ENCODE results near the gene CASKIN1.

CASKIN1 gene

DNA sequence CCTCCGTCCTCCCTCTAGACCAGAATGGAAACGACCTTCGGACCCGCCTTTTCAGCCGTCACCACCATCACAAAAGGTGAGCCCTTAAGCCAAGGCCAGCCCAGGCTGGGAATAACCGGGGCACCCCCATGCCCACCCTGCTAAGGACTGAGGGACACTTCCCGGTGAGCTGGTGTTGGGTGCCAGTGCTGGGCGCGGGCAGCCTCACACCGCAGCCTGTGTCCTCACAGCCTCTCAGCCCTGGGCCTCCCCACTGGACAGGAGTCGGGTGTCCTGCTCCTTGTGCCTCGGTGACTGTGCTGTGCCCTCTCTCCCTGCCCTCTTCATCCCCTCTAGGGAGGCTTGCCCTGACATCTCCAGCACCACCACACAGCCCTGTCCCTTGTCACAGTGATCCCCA, 30.5 kb downstream of the CASKIN1 start:
- Histone ChIP-seq H3K27me3 (ENCODE audit: insufficient read depth, low read length) (no peaks in the 10 kb centered on the region), H3K27ac (ENCODE audit: low read length) (no peak overlapping the region), H3K4me1 (ENCODE audit: insufficient read depth, low read length) (no peaks in the 10 kb centered on the region), H3K4me3 (ENCODE audit: low read length) (no peak overlapping the region), H3K9me3 (ENCODE audit: insufficient read depth, low read depth, low read length) (no peaks in the 10 kb centered on the region), H3K36me3 (ENCODE audit: insufficient read depth, low read depth, low read length) (peaks cover 24% of the 10 kb centered on the region), H3K9ac (ENCODE audit: low read depth, low read length) (no peak overlapping the region)

- H3K4me3 ChIP-seq (ENCODE audit: low read length), result no peak overlapping the region
- no peaks in the 10 kb centered on the region for H3K9me3 ChIP-seq (ENCODE audit: insufficient read depth, low read depth, low read length)
- no peak overlapping the region for H3K27ac ChIP-seq (ENCODE audit: low read length)
- peaks cover 23% of the 10 kb centered on the region for H3K36me3 ChIP-seq (ENCODE audit: insufficient read depth, low read depth, low read length)
- no peaks in the 10 kb centered on the region for H3K4me1 ChIP-seq (ENCODE audit: insufficient read depth, low read length)
- H3K27me3 ChIP-seq (ENCODE audit: insufficient read depth, low read length), result no peaks in the 10 kb centered on the region
- no peak overlapping the region for H3K9ac ChIP-seq (ENCODE audit: low read depth, low read length)
Measured at GRCh38 chr16:2163211-2163881, 33.1 kb downstream of the CASKIN1 start.

DNA sequence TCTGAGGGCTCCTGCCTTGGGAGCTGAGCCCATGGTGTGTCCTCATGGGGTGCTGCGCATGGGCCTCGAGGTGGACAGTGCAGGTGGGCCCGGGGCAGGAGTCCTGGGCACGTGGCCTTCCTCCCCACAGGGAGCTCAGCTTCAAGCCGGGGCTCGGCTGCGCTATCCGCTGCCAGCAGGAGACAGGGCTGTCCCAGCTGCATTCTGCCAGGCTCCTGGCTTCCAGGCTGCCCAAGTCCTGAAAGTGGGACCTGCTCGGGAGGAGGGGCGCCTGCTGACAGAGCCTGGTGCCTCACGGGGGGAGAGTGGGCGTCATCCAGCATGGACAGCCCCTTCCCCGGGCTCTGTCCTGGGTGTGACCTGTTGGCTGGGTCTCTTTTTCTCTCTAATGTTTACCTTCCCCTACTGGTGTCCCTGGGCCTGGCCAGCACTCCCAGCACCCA, 33.7 kb downstream of the CASKIN1 start:
- Histone ChIP-seq H3K27me3 (ENCODE audit: insufficient read depth, low read length) (no peaks in the 10 kb centered on the region), H3K36me3 (ENCODE audit: insufficient read depth, low read depth, low read length) (peaks cover 21% of the 10 kb centered on the region), H3K4me1 (ENCODE audit: insufficient read depth, low read length) (no peaks in the 10 kb centered on the region; the same call in 1 of the 2 replicates), H3K4me3 (ENCODE audit: low read length) (no peak overlapping the region), H3K27ac (ENCODE audit: low read length) (no peak overlapping the region), H3K9ac (ENCODE audit: low read depth, low read length) (no peak overlapping the region), H3K9me3 (ENCODE audit: insufficient read depth, low read depth, low read length) (no peaks in the 10 kb centered on the region)

- H3K4me3 ChIP-seq (ENCODE audit: low read length), result no peak overlapping the region
- peaks cover under 1% of the 10 kb centered on the region for H3K4me1 ChIP-seq (ENCODE audit: insufficient read depth, low read length)
- peaks cover 26% of the 10 kb centered on the region for H3K36me3 ChIP-seq (ENCODE audit: insufficient read depth, low read depth, low read length)
- no peaks in the 10 kb centered on the region for H3K27me3 ChIP-seq (ENCODE audit: insufficient read depth, low read length)
- H3K9me3 ChIP-seq (ENCODE audit: insufficient read depth, low read depth, low read length), result no peaks in the 10 kb centered on the region
- H3K27ac ChIP-seq (ENCODE audit: low read length), result no peak overlapping the region
- no peak overlapping the region for H3K9ac ChIP-seq (ENCODE audit: low read depth, low read length)
Measured at GRCh38 chr16:2161911-2162310, 34.5 kb downstream of the CASKIN1 start.

DNA sequence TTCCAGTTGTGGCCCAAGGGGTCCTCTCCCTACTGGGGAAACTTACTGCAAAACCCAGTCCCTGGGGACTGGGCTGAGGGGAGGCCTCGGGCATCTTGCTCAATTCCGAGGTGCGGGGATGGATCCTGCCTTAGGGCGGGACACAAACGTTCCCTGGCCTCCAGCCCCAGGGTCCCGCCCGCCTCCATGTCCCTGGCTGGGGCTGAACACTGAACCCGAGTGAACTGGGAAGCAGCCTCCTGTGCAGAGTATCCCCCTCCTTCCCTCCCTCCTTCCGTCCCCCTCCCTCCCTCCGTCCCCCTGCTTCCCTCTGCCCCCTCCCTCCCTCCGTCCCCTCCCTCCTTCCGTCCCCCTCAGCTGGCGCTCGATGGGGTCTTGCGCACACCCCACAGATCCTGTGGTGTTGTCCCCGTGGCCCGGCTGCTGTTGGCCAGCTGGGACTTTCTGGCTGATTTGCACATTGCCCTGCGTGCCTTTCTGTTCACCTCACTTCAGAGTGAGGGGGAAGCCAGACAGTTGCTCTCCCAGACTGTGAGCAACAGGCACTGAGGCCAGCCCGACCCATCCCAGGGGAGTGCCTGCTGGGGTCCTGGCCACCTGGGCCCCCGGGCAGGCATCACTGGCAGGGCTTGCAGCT, 35.4 kb downstream of the CASKIN1 start:
- H3K9ac ChIP-seq (ENCODE audit: low read depth, low read length), result no peak overlapping the region; the same call in 1 of the 2 replicates
- no peak overlapping the region for H3K4me3 ChIP-seq (ENCODE audit: low read length)
- no peaks in the 10 kb centered on the region for H3K27me3 ChIP-seq (ENCODE audit: insufficient read depth, low read length)
- H3K36me3 ChIP-seq (ENCODE audit: insufficient read depth, low read depth, low read length), result peaks cover 18% of the 10 kb centered on the region
- H3K27ac ChIP-seq (ENCODE audit: low read length), result no peak overlapping the region
- peaks cover 4% of the 10 kb centered on the region for H3K4me1 ChIP-seq (ENCODE audit: insufficient read depth, low read length)
- no peaks in the 10 kb centered on the region for H3K9me3 ChIP-seq (ENCODE audit: insufficient read depth, low read depth, low read length)

DNA sequence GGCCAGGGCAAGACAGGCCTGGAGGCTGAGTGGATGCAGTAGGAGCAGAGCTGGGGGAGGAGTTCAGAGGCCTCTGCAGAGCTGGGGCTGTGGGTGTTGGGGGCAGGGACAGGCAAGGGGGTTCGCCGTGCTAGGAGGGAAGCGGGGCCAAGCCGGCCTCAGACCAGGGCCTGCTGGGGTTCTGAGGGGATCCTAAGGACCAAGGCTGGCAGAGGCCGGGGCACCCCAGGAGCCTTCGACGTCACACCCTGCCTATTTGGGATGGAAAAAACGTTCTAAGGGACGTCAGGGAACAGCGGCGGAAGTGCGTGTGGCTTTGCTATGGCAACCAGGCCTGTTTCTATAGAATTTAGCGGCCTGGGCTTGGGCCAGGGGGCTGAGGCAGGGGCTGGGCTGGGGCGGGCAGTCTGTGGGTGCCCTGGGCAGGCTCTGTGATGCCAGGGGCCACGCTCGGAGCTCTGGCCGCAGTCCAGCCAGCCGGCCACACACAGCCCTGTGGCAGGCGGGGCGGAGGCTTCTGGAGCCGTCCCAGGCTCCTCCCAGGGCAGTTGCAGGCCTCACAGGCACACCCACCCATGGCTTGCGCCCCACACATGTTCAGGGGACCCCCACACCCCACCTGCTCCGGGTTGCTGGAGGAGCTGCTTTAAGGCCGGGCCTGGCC, 37.1 kb downstream of the CASKIN1 start:
- H3K9ac ChIP-seq (ENCODE audit: low read depth, low read length), result no peak overlapping the region; the same call in 1 of the 2 replicates
- H3K27ac ChIP-seq (ENCODE audit: low read length), result no peak overlapping the region
- H3K36me3 ChIP-seq (ENCODE audit: insufficient read depth, low read depth, low read length), result peaks cover 19% of the 10 kb centered on the region
- H3K4me3 ChIP-seq (ENCODE audit: low read length), result no peak overlapping the region
- peaks cover 4% of the 10 kb centered on the region for H3K4me1 ChIP-seq (ENCODE audit: insufficient read depth, low read length)
- H3K27me3 ChIP-seq (ENCODE audit: insufficient read depth, low read length), result no peaks in the 10 kb centered on the region
- H3K9me3 ChIP-seq (ENCODE audit: insufficient read depth, low read depth, low read length), result no peaks in the 10 kb centered on the region

DNA sequence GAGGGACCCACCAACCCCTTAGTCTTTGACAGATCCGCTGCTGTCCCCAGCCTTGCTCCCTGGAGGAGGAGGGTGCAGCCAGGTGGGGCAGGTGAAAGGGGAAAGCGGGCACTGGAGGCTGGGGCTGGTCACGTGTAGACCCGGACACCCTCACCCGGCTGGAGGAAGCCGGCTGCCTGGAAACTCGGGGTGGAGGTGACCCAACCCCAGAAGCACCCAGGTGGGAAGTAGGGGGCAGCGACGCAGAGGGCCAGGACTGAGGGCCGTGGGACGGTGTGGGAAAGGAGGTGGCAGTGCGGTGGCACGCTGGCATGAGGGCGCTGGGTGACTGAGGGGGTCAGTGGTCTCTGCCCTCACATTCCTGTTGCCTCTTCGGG, 38.2 kb downstream of the CASKIN1 start:
- Histone ChIP-seq H3K4me3 (ENCODE audit: low read length) (no peak overlapping the region), H3K27me3 (ENCODE audit: insufficient read depth, low read length) (no peaks in the 10 kb centered on the region; the same call in 1 of the 2 replicates), H3K4me1 (ENCODE audit: insufficient read depth, low read length) (peaks cover 4% of the 10 kb centered on the region), H3K36me3 (ENCODE audit: insufficient read depth, low read depth, low read length) (peaks cover 29% of the 10 kb centered on the region), H3K9me3 (ENCODE audit: insufficient read depth, low read depth, low read length) (no peaks in the 10 kb centered on the region), H3K27ac (ENCODE audit: low read length) (no peak overlapping the region), H3K9ac (ENCODE audit: low read depth, low read length) (0 out of 2 replicates have a peak overlapping the region, but pooled peaks have one; percentile 37)

DNA sequence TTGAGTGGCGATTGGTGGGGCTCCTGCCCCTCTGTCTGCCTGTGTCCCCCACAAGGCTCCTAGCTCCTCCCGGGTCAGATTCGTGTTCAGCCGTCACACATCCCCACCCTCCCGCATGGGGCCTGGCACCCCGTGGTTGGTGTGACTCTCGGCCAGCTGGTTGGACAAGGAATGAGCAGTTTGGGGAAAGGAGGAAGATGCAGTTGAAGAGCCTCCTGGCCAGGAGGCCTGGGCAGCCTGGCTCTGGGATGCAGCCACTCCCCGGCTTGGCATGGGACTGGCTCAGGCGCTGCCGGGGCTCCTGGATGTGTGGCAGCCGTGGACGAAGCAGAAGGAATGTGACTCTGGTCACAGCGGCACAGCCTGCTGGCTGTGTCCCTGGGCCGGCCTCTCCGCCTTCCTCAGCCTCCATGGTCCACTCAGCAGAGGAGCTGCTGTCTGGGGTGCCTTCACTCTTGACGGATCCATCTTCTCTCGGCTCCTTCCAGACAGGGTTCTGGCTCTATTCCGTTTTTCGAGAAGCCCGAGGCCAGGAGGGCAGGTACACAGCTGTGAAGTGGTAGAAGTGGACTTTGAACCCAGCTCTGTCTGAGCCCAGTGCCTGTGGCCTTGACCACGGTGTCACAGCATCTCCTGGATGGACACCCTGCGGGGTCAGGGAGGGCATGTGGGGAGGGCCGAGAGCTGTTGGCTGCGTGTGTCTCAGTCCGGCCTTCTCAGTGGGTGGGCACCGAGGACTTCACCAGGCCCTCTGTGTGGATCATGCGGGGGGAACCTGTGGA, 38.7 kb downstream of the CASKIN1 start:
- H3K4me3 ChIP-seq (ENCODE audit: low read length), result no peak overlapping the region
- H3K36me3 ChIP-seq (ENCODE audit: insufficient read depth, low read depth, low read length), result peaks cover 35% of the 10 kb centered on the region
- H3K27ac ChIP-seq (ENCODE audit: low read length), result no peak overlapping the region
- H3K9me3 ChIP-seq (ENCODE audit: insufficient read depth, low read depth, low read length), result no peaks in the 10 kb centered on the region
- no peaks in the 10 kb centered on the region; the same call in 1 of the 2 replicates for H3K27me3 ChIP-seq (ENCODE audit: insufficient read depth, low read length)
- peaks cover 4% of the 10 kb centered on the region for H3K4me1 ChIP-seq (ENCODE audit: insufficient read depth, low read length)
- peak overlapping the region; percentile 37; the same call in 1 of the 2 replicates for H3K9ac ChIP-seq (ENCODE audit: low read depth, low read length)

DNA sequence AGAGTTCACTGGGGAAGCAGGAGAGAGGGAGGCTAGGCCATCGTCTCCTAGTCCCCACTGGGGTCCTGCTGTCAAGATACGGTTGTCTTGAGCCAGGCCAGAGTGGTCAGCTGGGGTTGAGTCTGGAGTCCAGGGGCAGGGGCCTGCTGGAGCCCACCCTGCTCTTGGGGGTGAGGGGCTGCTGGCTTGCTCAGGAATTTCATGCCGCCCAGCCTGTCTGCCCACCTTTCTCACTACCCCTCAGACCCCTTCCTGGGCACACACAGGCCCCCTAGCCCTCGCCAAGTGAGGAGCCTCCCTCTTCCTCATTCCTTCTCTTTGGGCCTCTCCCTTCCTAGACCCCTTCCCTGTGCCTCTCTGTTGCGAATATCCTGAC, 39.6 kb downstream of the CASKIN1 start:
- Histone ChIP-seq H3K9ac (ENCODE audit: low read depth, low read length) (peak overlapping the region; percentile 97; the same call in 1 of the 2 replicates), H3K4me3 (ENCODE audit: low read length) (peak overlapping the region; percentile 100; the same call in 1 of the 2 replicates), H3K27ac (ENCODE audit: low read length) (no peak overlapping the region), H3K4me1 (ENCODE audit: insufficient read depth, low read length) (peaks cover 4% of the 10 kb centered on the region), H3K36me3 (ENCODE audit: insufficient read depth, low read depth, low read length) (peaks cover 43% of the 10 kb centered on the region), H3K27me3 (ENCODE audit: insufficient read depth, low read length) (no peaks in the 10 kb centered on the region; the same call in 1 of the 2 replicates), H3K9me3 (ENCODE audit: insufficient read depth, low read depth, low read length) (no peaks in the 10 kb centered on the region)

DNA sequence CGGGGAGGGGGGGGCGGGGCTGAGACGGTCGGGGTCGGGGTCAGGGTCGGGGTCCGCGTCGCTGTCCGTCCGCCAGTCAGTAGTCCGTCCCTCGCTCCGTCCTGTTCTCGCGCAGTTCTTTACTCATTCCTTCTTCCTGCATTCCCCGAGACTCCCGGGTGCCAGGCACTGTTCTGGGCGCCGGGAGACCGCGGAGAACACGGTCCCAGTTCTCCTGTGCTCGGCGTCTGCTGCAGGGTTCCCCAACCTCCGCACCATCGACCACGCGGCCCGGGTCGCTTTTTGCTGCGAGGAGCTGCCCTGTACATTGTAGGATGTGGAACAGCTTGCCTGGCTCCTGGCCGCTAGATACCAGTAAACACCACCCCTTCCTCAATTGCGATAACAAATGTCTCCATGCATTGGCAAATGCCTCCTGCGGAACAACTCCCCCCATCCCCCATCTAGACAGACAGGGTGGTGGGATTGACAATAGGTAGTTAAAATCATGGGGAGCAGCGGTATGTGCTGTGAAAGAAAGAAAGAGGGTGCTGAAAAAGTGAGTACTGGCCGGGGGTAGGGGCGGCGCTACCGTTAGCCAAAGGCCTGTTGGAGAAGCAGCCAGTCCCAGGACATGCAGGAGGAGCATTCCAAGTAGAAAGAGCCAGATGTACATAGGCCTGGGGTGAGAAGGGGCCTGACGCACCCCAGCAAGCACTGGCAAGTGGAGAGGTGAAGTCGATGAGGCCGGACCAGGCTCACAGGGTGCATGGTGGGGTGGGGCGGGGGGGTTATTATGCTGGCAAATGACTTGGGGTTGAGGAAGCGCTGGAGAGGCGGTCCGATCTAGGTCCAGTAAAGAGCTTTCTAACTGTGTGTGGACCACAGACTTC, 40.2 kb downstream of the CASKIN1 start:
- peak overlapping the region; percentile 12 for H3K27ac ChIP-seq (ENCODE audit: low read length)
- peak overlapping the region; percentile 97 for H3K9ac ChIP-seq (ENCODE audit: low read depth, low read length)
- peak overlapping the region; percentile 100 for H3K4me3 ChIP-seq (ENCODE audit: low read length)
- no peaks in the 10 kb centered on the region for H3K9me3 ChIP-seq (ENCODE audit: insufficient read depth, low read depth, low read length)
- H3K36me3 ChIP-seq (ENCODE audit: insufficient read depth, low read depth, low read length), result peaks cover 49% of the 10 kb centered on the region
- H3K27me3 ChIP-seq (ENCODE audit: insufficient read depth, low read length), result no peaks in the 10 kb centered on the region; the same call in 1 of the 2 replicates
- H3K4me1 ChIP-seq (ENCODE audit: insufficient read depth, low read length), result peaks cover 7% of the 10 kb centered on the region

Data from iPS-20b (cell line).